Neuron (in vitro differentiated cells): ENCODE measurements around the gene CREBBP.

Experiments used
- H2AFZ ChIP-seq: one replicate; pipeline ENCODE4 v1.6.1; 2013; ENCODE audit warnings: low read depth, mild to moderate bottlenecking, inconsistent platforms, low read length, moderate library complexity
- H3K27me3 ChIP-seq: one replicate; pipeline ENCODE4 v1.6.1; 2013; ENCODE audit warnings: low read length; ENCODE audit not compliant: insufficient read depth
- H3K36me3 ChIP-seq: one replicate; pipeline ENCODE4 v1.6.1; 2013; ENCODE audit warnings: low read length; ENCODE audit not compliant: insufficient read depth
- H3K4me1 ChIP-seq: one replicate; pipeline ENCODE4 v1.6.1; 2013; ENCODE audit warnings: low read length; ENCODE audit not compliant: insufficient read depth
- H3K4me3 ChIP-seq: 2 replicates; pipeline ENCODE4 v1.5.1; 2013; ENCODE audit warnings: mild to moderate bottlenecking, low read length, moderate library complexity
- H3K9me3 ChIP-seq: one replicate; pipeline ENCODE4 v1.6.1; 2013; ENCODE audit warnings: low read length

Gene CREBBP

GRCh38 chr16:3804426-3805016, 76.0 kb downstream of the CREBBP start:
- Histone ChIP-seq H3K4me1 (no peaks in the 10 kb centered on the region), H3K36me3 (peaks cover 35% of the 10 kb centered on the region), H3K27me3 (no peaks in the 10 kb centered on the region), H3K9me3 (no peaks in the 10 kb centered on the region), H3K4me3 (no peak overlapping the region), H2AFZ (no peak overlapping the region)

- Histone ChIP-seq H3K4me1 (no peaks in the 10 kb centered on the region), H3K4me3 (no peak overlapping the region), H2AFZ (no peak overlapping the region), H3K9me3 (no peaks in the 10 kb centered on the region), H3K36me3 (peaks cover 8% of the 10 kb centered on the region), H3K27me3 (no peaks in the 10 kb centered on the region)
Observed at GRCh38 chr16:3800477-3801270, 79.8 kb downstream of the CREBBP start.

- Histone ChIP-seq H2AFZ (no peak overlapping the region), H3K4me1 (no peaks in the 10 kb centered on the region), H3K36me3 (peaks cover 8% of the 10 kb centered on the region), H3K9me3 (no peaks in the 10 kb centered on the region), H3K4me3 (no peak overlapping the region), H3K27me3 (no peaks in the 10 kb centered on the region)
Observed at GRCh38 chr16:3800019-3800418, 80.5 kb downstream of the CREBBP start.

GRCh38 chr16:3799354-3799753, 81.2 kb downstream of the CREBBP start:
- Histone ChIP-seq H3K4me3 (no peak overlapping the region), H3K9me3 (no peaks in the 10 kb centered on the region), H2AFZ (no peak overlapping the region), H3K36me3 (peaks cover 5% of the 10 kb centered on the region), H3K27me3 (no peaks in the 10 kb centered on the region), H3K4me1 (no peaks in the 10 kb centered on the region)

GRCh38 chr16:3798838-3799237, 81.7 kb downstream of the CREBBP start:
- Histone ChIP-seq H3K4me3 (no peak overlapping the region), H3K4me1 (no peaks in the 10 kb centered on the region), H3K36me3 (peaks cover 5% of the 10 kb centered on the region), H2AFZ (no peak overlapping the region), H3K27me3 (no peaks in the 10 kb centered on the region), H3K9me3 (no peaks in the 10 kb centered on the region)

- Histone ChIP-seq H2AFZ (no peak overlapping the region), H3K36me3 (peaks cover 11% of the 10 kb centered on the region), H3K9me3 (no peaks in the 10 kb centered on the region), H3K27me3 (no peaks in the 10 kb centered on the region), H3K4me1 (no peaks in the 10 kb centered on the region), H3K4me3 (no peak overlapping the region)
Observed at GRCh38 chr16:3797904-3798811, 82.4 kb downstream of the CREBBP start.

- H3K4me1 ChIP-seq = no peaks in the 10 kb centered on the region
Observed at GRCh38 chr16:3797473-3797872, 83.0 kb downstream of the CREBBP start.

GRCh38 chr16:3793161-3793576, 87.3 kb downstream of the CREBBP start:
- H3K4me1 ChIP-seq = no peaks in the 10 kb centered on the region
- H3K9me3 ChIP-seq = no peaks in the 10 kb centered on the region
- no peaks in the 10 kb centered on the region for H3K27me3 ChIP-seq
- no peak overlapping the region for H2AFZ ChIP-seq
- no peak overlapping the region for H3K4me3 ChIP-seq
- peaks cover 39% of the 10 kb centered on the region for H3K36me3 ChIP-seq

More at GRCh38 chr16:3797473-3797872, 83.0 kb downstream of the CREBBP start:
- H3K4me3 ChIP-seq = no peak overlapping the region
- H2AFZ ChIP-seq = no peak overlapping the region
- H3K9me3 ChIP-seq = no peaks in the 10 kb centered on the region
- H3K27me3 ChIP-seq = no peaks in the 10 kb centered on the region
- peaks cover 17% of the 10 kb centered on the region for H3K36me3 ChIP-seq

- H3K9me3 ChIP-seq = no peaks in the 10 kb centered on the region
- no peak overlapping the region for H3K4me3 ChIP-seq
- no peaks in the 10 kb centered on the region for H3K27me3 ChIP-seq
- H2AFZ ChIP-seq = no peak overlapping the region
- H3K4me1 ChIP-seq = no peaks in the 10 kb centered on the region
- H3K36me3 ChIP-seq = peaks cover 39% of the 10 kb centered on the region
Observed at GRCh38 chr16:3792472-3793012, 88.0 kb downstream of the CREBBP start.

GRCh38 chr16:3791701-3792100, 88.8 kb downstream of the CREBBP start:
- Histone ChIP-seq H3K36me3 (peaks cover 39% of the 10 kb centered on the region), H3K9me3 (no peaks in the 10 kb centered on the region), H3K27me3 (no peaks in the 10 kb centered on the region), H3K4me3 (no peak overlapping the region), H3K4me1 (no peaks in the 10 kb centered on the region), H2AFZ (no peak overlapping the region)

GRCh38 chr16:3789375-3790099, 91.0 kb downstream of the CREBBP start:
- Histone ChIP-seq H2AFZ (no peak overlapping the region), H3K36me3 (peaks cover 50% of the 10 kb centered on the region), H3K4me1 (no peaks in the 10 kb centered on the region), H3K4me3 (no peak overlapping the region), H3K27me3 (no peaks in the 10 kb centered on the region), H3K9me3 (no peaks in the 10 kb centered on the region)

- H3K9me3 ChIP-seq = no peaks in the 10 kb centered on the region
- no peaks in the 10 kb centered on the region for H3K4me1 ChIP-seq
- peaks cover 51% of the 10 kb centered on the region for H3K36me3 ChIP-seq
- no peak overlapping the region for H3K4me3 ChIP-seq
- H3K27me3 ChIP-seq = no peaks in the 10 kb centered on the region
- no peak overlapping the region for H2AFZ ChIP-seq
Observed at GRCh38 chr16:3788711-3789374, 91.7 kb downstream of the CREBBP start.
